GM12878 (cell line): ENCODE measurements around the gene ZNF710.

Experiments used
- CREB1 ChIP-seq: IDR thresholded peaks from 2 replicates; pipeline ENCODE4 v1.6.1; 2012; ENCODE audit warnings: low read depth, mild to moderate bottlenecking, inconsistent platforms
- CTCF ChIP-seq, 3 experiments: IDR thresholded peaks in 2 of 3; conservative IDR thresholded peaks in 1 of 3; 2 replicates each; pipeline ENCODE4 v1.5.1; 2011; ENCODE audit warnings: low read depth in 3 of 3, low read length in 3 of 3, mild to moderate bottlenecking in 3 of 3, control low read depth in 2 of 3, moderate library complexity in 2 of 3, inconsistent platforms in 1 of 3, mixed read lengths in 1 of 3; ENCODE audit not compliant: control insufficient read depth in 2 of 3, insufficient read depth in 1 of 3; ENCODE audit errors: extremely low read depth in 1 of 3
- ESRRA ChIP-seq: IDR thresholded peaks from 2 replicates; pipeline ENCODE4 v1.6.1; 2012; ENCODE audit warnings: mild to moderate bottlenecking, low read length, improper control_type of control experiment
- GABPA ChIP-seq: IDR thresholded peaks from 2 replicates; pipeline ENCODE4 v1.6.1; 2014; ENCODE audit warnings: antibody characterized with exemption, low read depth, mild to moderate bottlenecking, inconsistent platforms
- MAX ChIP-seq: IDR thresholded peaks from 2 replicates; pipeline ENCODE4 v1.6.1; 2012; ENCODE audit warnings: low read depth, low read length, improper control_type of control experiment
- POLR2A ChIP-seq: IDR thresholded peaks from 2 replicates; pipeline ENCODE4 v1.6.1; 2011; ENCODE audit warnings: low read depth, mild to moderate bottlenecking, low read length
- POU2F2 ChIP-seq: IDR thresholded peaks from 3 replicates; pipeline ENCODE4 v1.6.1; 2011; ENCODE audit warnings: low read depth, mild to moderate bottlenecking, low read length, borderline replicate concordance
- SMAD1 ChIP-seq: fragments of 450-650 bp; IDR thresholded peaks from 2 replicates; pipeline ENCODE4 v1.6.1; 2018; ENCODE audit warnings: mild to moderate bottlenecking, low read depth; ENCODE audit not compliant: partially characterized antibody
- ZNF592 ChIP-seq: fragments of 450-650 bp; IDR thresholded peaks from 2 replicates; pipeline ENCODE4 v1.6.1; 2017; ENCODE audit warnings: mild to moderate bottlenecking, moderate library complexity

GRCh38 chr15:90104551-90104950 is 103.4 kb downstream of the ZNF710 start:
- TF ChIP-seq POU2F2 (no peak), MAX (no peak), CTCF (IDR thresholded peaks at IDR 0.05 in 2 of 3, conservative IDR thresholded peaks at IDR 0.05 in 1 of 3; ENCODE audit: control insufficient read depth in 2 of 3, extremely low read depth in 1 of 3, insufficient read depth in 1 of 3, low read depth in 3 of 3, low read length in 3 of 3) (no peak), SMAD1 (no peak), CREB1 (no peak), GABPA (no peak), ZNF592 (no peak), ESRRA (no peak), POLR2A (no peak)
